ENCODE measurements around the gene RAB30. TPM values are rescaled to one million over a fixed set of nuclear protein-coding genes. Genes with fewer than 3 reads are reported as not detected.

Gene RAB30
- total RNA-seq, 6 experiments from 2014 or later: 17.6 to 22.2 (median 19.4) TPM

DNA sequence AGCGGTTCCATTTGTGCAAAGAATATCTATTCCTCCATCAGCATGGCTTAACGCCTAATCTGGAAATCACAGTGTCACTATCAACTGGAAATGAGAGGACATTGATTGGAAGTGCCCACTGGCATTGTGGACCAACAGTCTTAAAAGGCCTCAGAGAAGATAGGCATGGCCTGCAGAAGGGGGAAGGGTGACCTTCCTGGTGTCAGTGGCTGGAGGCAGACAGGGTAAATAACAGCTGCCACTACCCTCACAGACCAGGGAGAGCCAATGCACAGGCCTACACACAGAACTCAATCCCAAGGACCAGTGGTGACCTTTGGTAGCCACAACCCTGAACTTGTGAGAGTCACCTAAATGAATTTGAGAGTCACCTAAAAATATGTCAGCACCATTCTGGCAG lies 134.1 kb downstream of the RAB30 start:
- Mint-ChIP-seq H3K4me1 (ENCODE audit: low read depth) (no peaks in the 10 kb centered on the region), H3K27ac (no peak overlapping the region), H3K4me3 (no peak overlapping the region), H3K36me3 (ENCODE audit: low read depth) (no peaks in the 10 kb centered on the region), H3K27me3 (ENCODE audit: insufficient read depth) (0 out of 2 replicates have a peak, but pooled peaks cover under 1% of the 10 kb centered on the region), H3K9me3 (no peaks in the 10 kb centered on the region)
- no peak for DNase-seq
- TF ChIP-seq, protein P1, sequence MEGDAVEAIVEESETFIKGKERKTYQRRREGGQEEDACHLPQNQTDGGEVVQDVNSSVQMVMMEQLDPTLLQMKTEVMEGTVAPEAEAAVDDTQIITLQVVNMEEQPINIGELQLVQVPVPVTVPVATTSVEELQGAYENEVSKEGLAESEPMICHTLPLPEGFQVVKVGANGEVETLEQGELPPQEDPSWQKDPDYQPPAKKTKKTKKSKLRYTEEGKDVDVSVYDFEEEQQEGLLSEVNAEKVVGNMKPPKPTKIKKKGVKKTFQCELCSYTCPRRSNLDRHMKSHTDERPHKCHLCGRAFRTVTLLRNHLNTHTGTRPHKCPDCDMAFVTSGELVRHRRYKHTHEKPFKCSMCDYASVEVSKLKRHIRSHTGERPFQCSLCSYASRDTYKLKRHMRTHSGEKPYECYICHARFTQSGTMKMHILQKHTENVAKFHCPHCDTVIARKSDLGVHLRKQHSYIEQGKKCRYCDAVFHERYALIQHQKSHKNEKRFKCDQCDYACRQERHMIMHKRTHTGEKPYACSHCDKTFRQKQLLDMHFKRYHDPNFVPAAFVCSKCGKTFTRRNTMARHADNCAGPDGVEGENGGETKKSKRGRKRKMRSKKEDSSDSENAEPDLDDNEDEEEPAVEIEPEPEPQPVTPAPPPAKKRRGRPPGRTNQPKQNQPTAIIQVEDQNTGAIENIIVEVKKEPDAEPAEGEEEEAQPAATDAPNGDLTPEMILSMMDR (IDR thresholded peaks at IDR 0.05): no peak

DNA sequence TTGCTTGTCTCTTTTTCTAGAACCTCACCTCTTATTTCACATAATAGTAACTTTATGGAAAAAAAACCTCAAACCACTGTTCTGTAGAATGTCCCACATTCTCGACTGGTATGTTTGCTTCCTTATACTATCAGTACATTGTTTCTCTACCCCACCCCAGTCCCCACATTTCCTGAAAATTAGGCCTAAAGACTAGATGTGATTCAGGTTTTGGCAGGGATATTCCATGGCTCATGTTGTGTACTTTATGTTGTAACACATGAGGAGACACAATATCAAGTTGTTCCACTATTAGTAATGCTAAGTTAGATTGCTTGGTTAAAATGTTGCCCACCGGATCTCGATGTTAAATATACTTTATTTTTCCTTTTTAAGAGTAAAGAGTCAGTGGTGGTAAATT lies 135.4 kb downstream of the RAB30 start:
- no peaks in the 10 kb centered on the region for H3K36me3 Mint-ChIP-seq (ENCODE audit: low read depth)
- no peaks in the 10 kb centered on the region for H3K9me3 Mint-ChIP-seq
- no peaks in the 10 kb centered on the region for H3K27me3 Mint-ChIP-seq (ENCODE audit: insufficient read depth)
- H3K4me1 Mint-ChIP-seq (ENCODE audit: low read depth): no peaks in the 10 kb centered on the region
- no peak overlapping the region for H3K4me3 Mint-ChIP-seq
- TF ChIP-seq, protein P1 (IDR thresholded peaks at IDR 0.05): no peak
- H3K27ac Mint-ChIP-seq: no peak overlapping the region
- DNase-seq: no peak

DNA sequence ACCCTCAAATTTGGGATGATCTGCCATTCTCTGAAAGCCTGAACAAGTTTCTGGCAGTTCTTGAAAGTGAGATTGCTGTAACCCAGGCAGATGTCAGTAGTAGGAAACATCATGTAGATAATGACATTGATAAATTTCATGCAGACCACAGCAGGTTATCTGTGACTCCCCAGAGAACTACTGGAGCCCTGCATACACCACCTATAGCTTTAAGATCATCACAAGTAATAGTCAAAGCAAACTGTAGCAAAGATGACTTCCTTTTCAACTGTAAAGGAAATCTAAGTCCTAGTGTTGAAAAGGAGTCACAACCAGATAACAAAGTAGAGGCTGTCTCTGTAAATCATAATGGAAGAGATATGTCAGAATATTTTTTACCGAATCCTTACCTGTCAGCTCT lies 139.1 kb downstream of the RAB30 start:
- H3K27me3 Mint-ChIP-seq (ENCODE audit: insufficient read depth): no peaks in the 10 kb centered on the region
- no peaks in the 10 kb centered on the region for H3K9me3 Mint-ChIP-seq
- TF ChIP-seq, protein P1 (IDR thresholded peaks at IDR 0.05): no peak
- DNase-seq: no peak
- H3K36me3 Mint-ChIP-seq (ENCODE audit: low read depth): no peaks in the 10 kb centered on the region
- no peaks in the 10 kb centered on the region for H3K4me1 Mint-ChIP-seq (ENCODE audit: low read depth)
- no peak overlapping the region for H3K27ac Mint-ChIP-seq
- no peak overlapping the region for H3K4me3 Mint-ChIP-seq

DNA sequence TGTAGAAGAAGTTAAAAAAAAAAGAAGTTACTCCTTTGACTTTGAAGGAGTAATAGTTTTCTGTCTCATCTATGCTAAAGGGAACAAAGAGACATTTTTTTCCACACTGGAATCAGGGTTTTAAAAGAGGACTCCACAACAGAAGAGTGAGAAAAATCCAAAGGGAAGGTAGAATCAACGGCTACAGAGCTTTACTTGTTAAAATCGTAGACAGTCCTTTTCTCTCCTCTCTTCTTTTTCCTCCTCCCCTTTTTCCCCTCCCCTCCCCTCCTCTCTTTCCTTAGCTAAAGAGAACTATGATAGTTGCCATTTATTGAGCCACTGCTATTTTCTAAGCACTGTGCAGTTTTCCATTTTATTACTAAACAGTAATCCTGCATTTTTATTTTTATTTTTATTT lies 141.0 kb downstream of the RAB30 start:
- Mint-ChIP-seq H3K9me3 (no peaks in the 10 kb centered on the region), H3K27me3 (ENCODE audit: insufficient read depth) (no peaks in the 10 kb centered on the region), H3K4me1 (ENCODE audit: low read depth) (no peaks in the 10 kb centered on the region), H3K36me3 (ENCODE audit: low read depth) (no peaks in the 10 kb centered on the region), H3K4me3 (no peak overlapping the region), H3K27ac (no peak overlapping the region)
- TF ChIP-seq, protein P1 (IDR thresholded peaks at IDR 0.05): no peak
- no peak for DNase-seq

DNA sequence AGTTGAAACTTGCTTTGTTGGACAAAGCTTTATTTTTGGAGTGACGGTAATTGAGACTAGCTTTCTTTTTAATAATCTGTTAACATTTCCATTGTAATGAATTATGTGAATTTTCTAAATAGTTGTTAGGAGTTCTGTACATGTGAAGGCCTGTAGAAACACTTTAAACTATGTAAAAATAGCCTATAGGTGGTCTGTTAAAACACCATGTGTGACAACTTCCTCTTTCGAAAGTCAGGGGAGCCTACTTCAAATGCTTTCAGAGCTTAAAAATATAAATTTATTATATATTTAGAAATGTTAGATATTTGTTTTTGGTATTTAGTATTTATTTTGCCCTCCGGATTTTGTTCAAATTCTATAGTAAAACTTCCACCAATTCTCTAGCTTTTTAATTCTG lies 141.5 kb downstream of the RAB30 start:
- Mint-ChIP-seq H3K36me3 (ENCODE audit: low read depth) (no peaks in the 10 kb centered on the region), H3K27ac (no peak overlapping the region), H3K4me1 (ENCODE audit: low read depth) (no peaks in the 10 kb centered on the region), H3K9me3 (no peaks in the 10 kb centered on the region), H3K4me3 (no peak overlapping the region), H3K27me3 (ENCODE audit: insufficient read depth) (no peaks in the 10 kb centered on the region)
- TF ChIP-seq, protein P1 (IDR thresholded peaks at IDR 0.05): no peak
- no peak for DNase-seq

DNA sequence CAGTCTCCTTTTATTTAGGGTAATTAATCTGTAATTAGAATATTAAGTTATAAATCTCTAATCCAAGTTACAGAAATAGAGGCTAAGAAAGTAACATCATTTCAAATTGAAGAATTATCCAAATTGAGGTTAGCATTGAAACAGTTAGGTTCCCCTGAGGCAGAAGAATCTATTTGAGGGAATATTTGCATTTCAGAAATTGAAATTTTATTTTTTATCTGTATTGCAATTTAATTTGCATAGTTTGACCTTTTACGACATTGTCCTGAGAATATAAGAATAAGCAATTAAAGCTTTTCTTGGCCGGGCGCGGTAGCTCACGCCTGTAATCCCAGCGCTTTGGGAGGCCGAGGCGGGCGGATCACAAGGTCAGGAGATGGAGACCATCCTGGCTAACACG lies 142.6 kb downstream of the RAB30 start:
- Mint-ChIP-seq H3K36me3 (ENCODE audit: low read depth) (no peaks in the 10 kb centered on the region), H3K9me3 (no peaks in the 10 kb centered on the region), H3K4me3 (no peak overlapping the region), H3K27ac (no peak overlapping the region), H3K4me1 (ENCODE audit: low read depth) (peaks cover 3% of the 10 kb centered on the region), H3K27me3 (ENCODE audit: insufficient read depth) (no peaks in the 10 kb centered on the region)
- TF ChIP-seq, protein P1 (IDR thresholded peaks at IDR 0.05): no peak
- no peak for DNase-seq
